ENCODE results near the gene TM2D3.

TM2D3 gene

GRCh38 chr15:101652098-101652785 lies at the start of gene TM2D3:
Gene TM2D3 (minus strand): TSS chr15:101652381. CDS start chr15:101652361, 20 bp downstream.
- Mint-ChIP-seq H3K4me1 (ENCODE audit: low read depth) (peaks cover 49% of the 10 kb centered on the region), H3K27ac (peak within 1 kb of the TSS; percentile 96), H3K4me3 (peak within 1 kb of the TSS; percentile 96), H3K27me3 (no peaks in the 10 kb centered on the region), H3K36me3 (no peaks in the 10 kb centered on the region), H3K9me3 (ENCODE audit: low read depth) (no peaks in the 10 kb centered on the region)

GRCh38 chr15:101698314-101698713 lies 46.1 kb upstream of the TM2D3 start:
- H3K4me3 Mint-ChIP-seq = no peak overlapping the region
- no peak overlapping the region for H3K27ac Mint-ChIP-seq
- H3K36me3 Mint-ChIP-seq = peaks cover 43% of the 10 kb centered on the region
- peaks cover 18% of the 10 kb centered on the region for H3K4me1 Mint-ChIP-seq (ENCODE audit: low read depth)
- no peaks in the 10 kb centered on the region for H3K27me3 Mint-ChIP-seq
- no peaks in the 10 kb centered on the region for H3K9me3 Mint-ChIP-seq (ENCODE audit: low read depth)

GRCh38 chr15:101697488-101697887 lies 45.3 kb upstream of the TM2D3 start:
- Mint-ChIP-seq H3K27ac (peak overlapping the region; percentile 46), H3K9me3 (ENCODE audit: low read depth) (no peaks in the 10 kb centered on the region), H3K4me1 (ENCODE audit: low read depth) (peaks cover 18% of the 10 kb centered on the region), H3K36me3 (peaks cover 41% of the 10 kb centered on the region), H3K4me3 (no peak overlapping the region), H3K27me3 (no peaks in the 10 kb centered on the region)

GRCh38 chr15:101696829-101697228 lies 44.6 kb upstream of the TM2D3 start:
- Mint-ChIP-seq H3K4me1 (ENCODE audit: low read depth) (peaks cover 18% of the 10 kb centered on the region), H3K36me3 (peaks cover 38% of the 10 kb centered on the region), H3K27me3 (no peaks in the 10 kb centered on the region), H3K9me3 (ENCODE audit: low read depth) (no peaks in the 10 kb centered on the region), H3K27ac (no peak overlapping the region), H3K4me3 (no peak overlapping the region)

GRCh38 chr15:101694261-101694660 lies 42.1 kb upstream of the TM2D3 start:
- Mint-ChIP-seq H3K36me3 (peaks cover 23% of the 10 kb centered on the region), H3K27ac (no peak overlapping the region), H3K4me3 (no peak overlapping the region), H3K4me1 (ENCODE audit: low read depth) (peaks cover 18% of the 10 kb centered on the region), H3K27me3 (no peaks in the 10 kb centered on the region), H3K9me3 (ENCODE audit: low read depth) (no peaks in the 10 kb centered on the region)

- no peaks in the 10 kb centered on the region for H3K27me3 Mint-ChIP-seq
- no peaks in the 10 kb centered on the region for H3K9me3 Mint-ChIP-seq (ENCODE audit: low read depth)
- H3K36me3 Mint-ChIP-seq = peaks cover 23% of the 10 kb centered on the region
- H3K27ac Mint-ChIP-seq = no peak overlapping the region
- H3K4me1 Mint-ChIP-seq (ENCODE audit: low read depth) = peaks cover 18% of the 10 kb centered on the region
- H3K4me3 Mint-ChIP-seq = no peak overlapping the region
These were observed 40.8 kb upstream of the TM2D3 start for GRCh38 chr15:101692801-101693598.

GRCh38 chr15:101689901-101690300 lies 37.7 kb upstream of the TM2D3 start:
- H3K4me3 Mint-ChIP-seq = no peak overlapping the region
- no peak overlapping the region for H3K27ac Mint-ChIP-seq
- peaks cover 12% of the 10 kb centered on the region for H3K36me3 Mint-ChIP-seq
- no peaks in the 10 kb centered on the region for H3K4me1 Mint-ChIP-seq (ENCODE audit: low read depth)
- H3K9me3 Mint-ChIP-seq (ENCODE audit: low read depth) = no peaks in the 10 kb centered on the region
- no peaks in the 10 kb centered on the region for H3K27me3 Mint-ChIP-seq

GRCh38 chr15:101686718-101687117 lies 34.5 kb upstream of the TM2D3 start:
- Mint-ChIP-seq H3K4me3 (no peak overlapping the region), H3K4me1 (ENCODE audit: low read depth) (no peaks in the 10 kb centered on the region), H3K27ac (no peak overlapping the region), H3K36me3 (peaks cover 22% of the 10 kb centered on the region), H3K9me3 (ENCODE audit: low read depth) (no peaks in the 10 kb centered on the region), H3K27me3 (no peaks in the 10 kb centered on the region)

GRCh38 chr15:101684877-101685276 lies 32.7 kb upstream of the TM2D3 start:
- H3K4me1 Mint-ChIP-seq (ENCODE audit: low read depth) = no peaks in the 10 kb centered on the region
- H3K36me3 Mint-ChIP-seq = peaks cover 28% of the 10 kb centered on the region
- H3K27me3 Mint-ChIP-seq = no peaks in the 10 kb centered on the region
- no peak overlapping the region for H3K27ac Mint-ChIP-seq
- H3K9me3 Mint-ChIP-seq (ENCODE audit: low read depth) = no peaks in the 10 kb centered on the region
- no peak overlapping the region for H3K4me3 Mint-ChIP-seq

- Mint-ChIP-seq H3K27me3 (no peaks in the 10 kb centered on the region), H3K4me3 (no peak overlapping the region), H3K36me3 (peaks cover 31% of the 10 kb centered on the region), H3K4me1 (ENCODE audit: low read depth) (no peaks in the 10 kb centered on the region), H3K9me3 (ENCODE audit: low read depth) (no peaks in the 10 kb centered on the region), H3K27ac (no peak overlapping the region)
These were observed 32.2 kb upstream of the TM2D3 start for GRCh38 chr15:101684384-101684783.

GRCh38 chr15:101679806-101680205 lies 27.6 kb upstream of the TM2D3 start:
- Mint-ChIP-seq H3K27me3 (no peaks in the 10 kb centered on the region), H3K27ac (no peak overlapping the region), H3K4me3 (no peak overlapping the region), H3K4me1 (ENCODE audit: low read depth) (no peaks in the 10 kb centered on the region), H3K36me3 (peaks cover 39% of the 10 kb centered on the region), H3K9me3 (ENCODE audit: low read depth) (no peaks in the 10 kb centered on the region)

GRCh38 chr15:101676921-101677329 lies 24.7 kb upstream of the TM2D3 start:
- peak overlapping the region; percentile 10 for H3K27ac Mint-ChIP-seq
- no peaks in the 10 kb centered on the region for H3K4me1 Mint-ChIP-seq (ENCODE audit: low read depth)
- H3K9me3 Mint-ChIP-seq (ENCODE audit: low read depth) = no peaks in the 10 kb centered on the region
- no peak overlapping the region for H3K4me3 Mint-ChIP-seq
- peaks cover 37% of the 10 kb centered on the region for H3K36me3 Mint-ChIP-seq
- H3K27me3 Mint-ChIP-seq = no peaks in the 10 kb centered on the region

GRCh38 chr15:101675796-101676582 lies 23.8 kb upstream of the TM2D3 start:
- no peak overlapping the region for H3K27ac Mint-ChIP-seq
- H3K4me3 Mint-ChIP-seq = no peak overlapping the region
- peaks cover 34% of the 10 kb centered on the region for H3K36me3 Mint-ChIP-seq
- H3K4me1 Mint-ChIP-seq (ENCODE audit: low read depth) = no peaks in the 10 kb centered on the region
- H3K9me3 Mint-ChIP-seq (ENCODE audit: low read depth) = no peaks in the 10 kb centered on the region
- H3K27me3 Mint-ChIP-seq = no peaks in the 10 kb centered on the region

GRCh38 chr15:101675015-101675414 lies 22.8 kb upstream of the TM2D3 start:
- no peaks in the 10 kb centered on the region for H3K9me3 Mint-ChIP-seq (ENCODE audit: low read depth)
- H3K36me3 Mint-ChIP-seq = peaks cover 36% of the 10 kb centered on the region
- H3K4me1 Mint-ChIP-seq (ENCODE audit: low read depth) = no peaks in the 10 kb centered on the region
- H3K4me3 Mint-ChIP-seq = no peak overlapping the region
- no peak overlapping the region for H3K27ac Mint-ChIP-seq
- no peaks in the 10 kb centered on the region for H3K27me3 Mint-ChIP-seq

GRCh38 chr15:101672298-101672697 lies 20.1 kb upstream of the TM2D3 start:
- no peaks in the 10 kb centered on the region for H3K4me1 Mint-ChIP-seq (ENCODE audit: low read depth)
- H3K27ac Mint-ChIP-seq = no peak overlapping the region
- peaks cover 31% of the 10 kb centered on the region for H3K36me3 Mint-ChIP-seq
- no peaks in the 10 kb centered on the region for H3K27me3 Mint-ChIP-seq
- no peaks in the 10 kb centered on the region for H3K9me3 Mint-ChIP-seq (ENCODE audit: low read depth)
- H3K4me3 Mint-ChIP-seq = no peak overlapping the region
